Hepatocyte (in vitro differentiated cells): ENCODE data around the gene ARFGAP1.

ENCODE experiments used
- EZH2 ChIP-seq: fragments of 200-600 bp; sonication (generic); IDR thresholded peaks from 2 replicates; pipeline ENCODE4 v1.6.1; 2016; ENCODE audit warnings: antibody characterized with exemption, mild to moderate bottlenecking, borderline replicate concordance
- EZH2phosphoT487 ChIP-seq: fragments of 200-600 bp; sonication (generic); IDR thresholded peaks from one replicate; pipeline ENCODE4 v1.6.1; 2018; ENCODE audit warnings: antibody characterized with exemption, mild to moderate bottlenecking, low read depth, moderate library complexity; ENCODE audit not compliant: unreplicated experiment, severe bottlenecking
- TF ChIP-seq, protein P1 (sequence below): fragments of 200-600 bp; sonication (generic); IDR thresholded peaks from 2 replicates; pipeline ENCODE4 v1.5.1; 2016; ENCODE audit warnings: antibody characterized with exemption, mild to moderate bottlenecking; ENCODE audit not compliant: poor library complexity

DNA sequence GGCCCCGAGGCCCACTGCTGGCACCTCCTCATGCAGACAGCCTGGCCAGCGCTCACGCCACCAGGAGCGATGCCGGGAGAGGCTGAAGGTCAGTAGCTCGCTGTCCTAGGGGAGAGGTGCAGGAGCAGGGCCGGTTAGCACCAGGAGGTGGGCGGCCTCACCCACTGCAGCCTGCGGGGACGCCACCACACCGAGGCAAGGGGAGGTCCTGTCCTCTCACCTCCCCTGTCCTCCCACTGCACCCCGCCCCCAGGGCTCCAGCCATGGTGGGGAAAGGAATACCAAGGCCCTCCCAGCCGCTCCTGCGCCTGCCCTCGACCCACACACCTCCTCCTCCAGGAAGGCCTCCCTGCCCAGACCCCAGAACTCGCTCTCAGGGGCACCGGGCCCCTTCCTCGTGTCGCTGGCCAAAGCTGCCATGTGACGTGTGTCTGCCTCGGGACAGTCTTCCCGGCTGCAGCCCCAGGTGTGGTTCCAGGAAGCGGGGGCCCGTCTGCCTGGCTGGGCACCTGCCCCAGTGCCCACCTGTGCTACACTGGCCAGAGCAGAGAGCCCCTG is 24.9 kb upstream of the ARFGAP1 start:
- TF ChIP-seq, protein P1, sequence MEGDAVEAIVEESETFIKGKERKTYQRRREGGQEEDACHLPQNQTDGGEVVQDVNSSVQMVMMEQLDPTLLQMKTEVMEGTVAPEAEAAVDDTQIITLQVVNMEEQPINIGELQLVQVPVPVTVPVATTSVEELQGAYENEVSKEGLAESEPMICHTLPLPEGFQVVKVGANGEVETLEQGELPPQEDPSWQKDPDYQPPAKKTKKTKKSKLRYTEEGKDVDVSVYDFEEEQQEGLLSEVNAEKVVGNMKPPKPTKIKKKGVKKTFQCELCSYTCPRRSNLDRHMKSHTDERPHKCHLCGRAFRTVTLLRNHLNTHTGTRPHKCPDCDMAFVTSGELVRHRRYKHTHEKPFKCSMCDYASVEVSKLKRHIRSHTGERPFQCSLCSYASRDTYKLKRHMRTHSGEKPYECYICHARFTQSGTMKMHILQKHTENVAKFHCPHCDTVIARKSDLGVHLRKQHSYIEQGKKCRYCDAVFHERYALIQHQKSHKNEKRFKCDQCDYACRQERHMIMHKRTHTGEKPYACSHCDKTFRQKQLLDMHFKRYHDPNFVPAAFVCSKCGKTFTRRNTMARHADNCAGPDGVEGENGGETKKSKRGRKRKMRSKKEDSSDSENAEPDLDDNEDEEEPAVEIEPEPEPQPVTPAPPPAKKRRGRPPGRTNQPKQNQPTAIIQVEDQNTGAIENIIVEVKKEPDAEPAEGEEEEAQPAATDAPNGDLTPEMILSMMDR = no peak
- no peak for TF ChIP-seq EZH2
- TF ChIP-seq EZH2phosphoT487 = no peak
